HG03575 (cell line): ENCODE data around the gene ZNF581.

ENCODE experiments used
- ATAC-seq: cut with Tn5 transposase; IDR thresholded peaks from one replicate; pipeline ENCODE4 v1.9.1; 2021; ENCODE audit not compliant: unreplicated experiment, insufficient number of reproducible peaks, low FRiP score; ENCODE audit errors: extremely low read depth

Gene ZNF581

GRCh38 chr19:55609326-55609725 is 34.1 kb upstream of the ZNF581 start:
- no peak for ATAC-seq

- ATAC-seq = no peak
Measured at GRCh38 chr19:55611300-55611982, 32.0 kb upstream of the ZNF581 start.

DNA sequence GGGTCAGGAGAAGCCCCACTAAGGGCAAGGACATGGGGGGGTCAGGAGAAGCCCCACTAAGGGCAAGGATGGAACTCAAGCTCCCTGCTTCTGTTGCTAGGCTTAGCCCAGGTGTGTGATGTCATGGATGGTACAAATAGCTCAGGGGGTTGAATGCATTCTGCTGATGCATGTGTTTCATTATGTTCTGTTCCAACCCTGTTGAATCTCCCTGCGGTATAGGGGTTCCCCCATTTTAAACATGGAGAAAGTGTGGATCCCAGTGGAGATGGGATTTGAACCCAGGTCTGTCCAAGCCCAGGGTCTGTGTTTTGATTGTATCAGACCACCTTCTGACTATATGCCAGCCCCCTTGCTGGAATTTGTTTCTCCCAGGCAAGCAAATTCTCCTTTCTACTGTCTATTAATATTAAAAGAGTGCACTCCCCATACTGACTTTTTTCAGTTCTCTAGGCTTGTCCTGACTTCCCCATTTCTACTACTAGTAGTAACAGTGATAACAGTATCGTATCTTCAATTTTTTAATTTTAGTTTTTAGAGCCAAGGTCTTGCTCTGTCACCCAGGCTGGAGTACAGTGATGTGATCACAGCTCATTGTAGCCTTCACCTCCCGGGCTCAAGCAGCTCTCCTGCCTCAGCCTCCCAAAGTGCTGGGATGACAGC is 31.3 kb upstream of the ZNF581 start:
- no peak for ATAC-seq

GRCh38 chr19:55613396-55613795 is 30.1 kb upstream of the ZNF581 start:
- no peak for ATAC-seq

GRCh38 chr19:55613930-55614710 is 29.3 kb upstream of the ZNF581 start:
- ATAC-seq = no peak

DNA sequence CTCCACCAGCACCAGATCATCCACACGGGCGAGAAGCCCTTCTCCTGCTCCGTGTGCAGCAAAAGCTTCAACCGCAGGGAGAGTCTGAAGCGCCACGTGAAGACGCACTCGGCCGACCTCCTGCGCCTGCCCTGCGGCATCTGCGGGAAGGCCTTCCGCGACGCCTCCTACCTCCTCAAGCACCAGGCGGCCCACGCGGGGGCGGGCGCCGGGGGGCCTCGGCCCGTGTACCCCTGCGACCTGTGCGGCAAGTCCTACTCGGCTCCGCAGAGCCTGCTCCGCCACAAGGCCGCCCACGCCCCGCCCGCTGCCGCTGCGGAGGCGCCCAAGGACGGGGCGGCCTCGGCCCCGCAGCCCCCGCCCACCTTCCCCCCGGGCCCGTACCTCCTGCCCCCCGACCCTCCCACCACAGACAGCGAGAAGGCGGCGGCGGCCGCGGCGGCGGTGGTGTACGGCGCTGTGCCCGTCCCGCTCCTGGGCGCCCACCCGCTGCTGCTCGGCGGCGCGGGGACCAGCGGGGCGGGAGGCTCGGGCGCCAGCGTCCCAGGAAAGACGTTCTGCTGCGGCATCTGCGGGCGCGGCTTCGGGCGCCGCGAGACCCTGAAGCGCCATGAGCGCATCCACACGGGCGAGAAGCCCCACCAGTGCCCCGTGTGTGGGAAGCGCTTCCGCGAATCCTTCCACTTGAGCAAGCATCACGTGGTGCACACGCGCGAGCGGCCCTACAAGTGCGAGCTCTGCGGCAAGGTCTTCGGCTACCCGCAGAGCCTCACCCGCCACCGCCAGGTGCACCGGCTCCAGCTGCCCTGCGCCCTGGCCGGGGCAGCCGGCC is 28.5 kb upstream of the ZNF581 start:
- ATAC-seq = no peak

- ATAC-seq = no peak
Measured at GRCh38 chr19:55615543-55616394, 27.7 kb upstream of the ZNF581 start.

GRCh38 chr19:55616395-55616875 is 27.0 kb upstream of the ZNF581 start:
- ATAC-seq = no peak

GRCh38 chr19:55617426-55617825 is 26.0 kb upstream of the ZNF581 start:
- no peak for ATAC-seq

GRCh38 chr19:55618426-55618825 is 25.0 kb upstream of the ZNF581 start:
- no peak for ATAC-seq

GRCh38 chr19:55619286-55619685 is 24.2 kb upstream of the ZNF581 start:
- ATAC-seq = no peak

- ATAC-seq = no peak
Measured at GRCh38 chr19:55620410-55621204, 22.8 kb upstream of the ZNF581 start.

- ATAC-seq = no peak
Measured at GRCh38 chr19:55621205-55621672, 22.2 kb upstream of the ZNF581 start.

GRCh38 chr19:55621673-55622231 is 21.7 kb upstream of the ZNF581 start:
- ATAC-seq = no peak

DNA sequence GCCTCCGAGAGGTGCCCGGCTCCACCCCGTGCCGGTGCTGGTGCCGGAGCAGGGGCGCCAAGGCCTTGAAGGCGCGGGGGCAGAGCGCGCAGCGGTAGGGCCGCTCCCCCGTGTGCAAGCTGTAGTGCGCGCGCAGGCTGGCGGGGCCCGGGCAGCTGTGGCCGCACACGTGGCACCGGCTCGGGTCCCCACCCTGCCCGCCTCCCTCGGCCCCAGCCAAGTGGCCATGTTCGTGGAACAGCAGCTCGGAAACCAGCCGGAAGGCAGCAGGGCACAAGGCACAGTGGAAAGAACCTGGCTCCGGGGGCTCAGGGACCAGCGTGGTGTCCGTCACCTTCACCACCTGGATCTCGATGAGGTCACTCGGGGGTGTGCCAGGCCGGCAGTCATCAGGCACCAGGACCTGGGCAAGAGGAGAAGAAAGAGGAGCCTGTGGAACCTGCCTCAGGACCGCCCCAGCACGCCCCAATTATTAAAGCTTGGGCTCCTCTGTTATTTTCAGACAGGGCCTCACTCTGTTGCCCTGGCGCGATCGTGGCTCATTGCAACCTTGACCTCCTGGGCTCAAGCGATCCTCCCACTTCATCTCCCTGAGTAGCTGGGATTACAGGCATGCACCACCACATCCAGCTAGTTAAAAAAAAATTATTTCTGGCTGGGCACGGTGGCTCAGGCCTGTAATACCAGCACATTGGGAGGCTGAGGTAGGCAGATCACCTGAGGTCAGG is 21.0 kb upstream of the ZNF581 start:
- no peak for ATAC-seq

DNA sequence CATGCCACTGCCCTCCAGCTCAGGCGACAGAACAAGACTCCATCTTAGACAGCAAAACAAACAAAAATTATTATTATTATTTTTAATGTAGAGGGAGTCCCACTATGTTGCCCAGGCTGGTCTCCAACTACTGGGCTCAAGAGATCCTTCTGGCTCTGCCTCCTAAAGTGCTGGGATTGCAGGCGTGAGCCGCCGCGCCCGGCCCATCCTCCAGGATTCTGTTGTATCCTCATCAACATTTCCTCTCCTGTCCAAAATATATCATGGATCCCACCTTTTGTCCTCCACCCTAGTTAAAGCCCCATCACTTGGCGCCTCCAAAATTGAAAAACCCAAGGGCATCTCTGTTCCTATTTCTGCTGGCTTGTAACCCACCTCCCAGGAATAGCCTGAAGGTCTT is 20.3 kb upstream of the ZNF581 start:
- no peak for ATAC-seq

DNA sequence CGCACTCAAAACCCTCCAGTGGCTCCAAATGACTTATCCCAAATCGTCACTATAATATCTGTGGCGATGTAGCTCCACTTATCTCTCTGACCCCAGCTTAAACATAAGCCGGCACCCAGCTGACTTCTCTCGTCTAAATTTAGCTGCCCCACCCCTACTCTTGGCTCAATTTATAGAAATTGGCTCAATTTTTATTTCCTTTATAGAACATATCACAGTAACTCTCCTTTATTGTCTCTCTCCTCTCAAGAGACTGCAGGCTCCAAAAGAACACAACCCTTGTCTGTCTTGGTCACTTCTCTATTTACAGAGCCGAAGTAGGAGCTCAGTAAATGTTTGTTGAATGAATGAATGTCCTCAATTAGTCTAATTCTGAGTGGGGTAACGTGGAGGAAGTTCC is 19.9 kb upstream of the ZNF581 start:
- no peak for ATAC-seq
